Keratinocyte (primary cell): ENCODE results near the gene NEGR1. TPM values are rescaled to one million over a fixed set of nuclear protein-coding genes. Genes with fewer than 3 reads are reported as not detected.

Source experiments
- DNase-seq: peaks from one replicate; pipeline ENCODE4 v3.0.0-alpha.2; 2011; ENCODE audit warnings: low read depth, missing footprints, low spot score
- FAIRE-seq: peaks from 2 replicates; lab custom pipeline; 2011; peaks lifted over from hg19 to GRCh38; lab: Jason Lieb, UNC
- H2AFZ ChIP-seq: 2 replicates; pipeline ENCODE4 v1.6.0; 2012; ENCODE audit warnings: low read length, control low read depth, inconsistent platforms; ENCODE audit not compliant: control insufficient read depth
- H3K27ac ChIP-seq: 2 replicates; pipeline ENCODE4 v1.5.1; 2011; ENCODE audit warnings: low read length; ENCODE audit not compliant: control insufficient read depth, insufficient read depth
- H3K27me3 ChIP-seq: 3 replicates; pipeline ENCODE4 v1.6.0; 2011; ENCODE audit warnings: low read length; ENCODE audit not compliant: control insufficient read depth, insufficient read depth; ENCODE audit errors: extremely low read depth
- H3K36me3 ChIP-seq, 2 experiments: 2 replicates in 1 of 2; 3 replicates in 1 of 2; pipeline ENCODE4 v1.5.1; 2011; ENCODE audit warnings: low read length in 2 of 2, mild to moderate bottlenecking in 1 of 2; ENCODE audit not compliant: control insufficient read depth in 2 of 2, insufficient read depth in 2 of 2; ENCODE audit errors: extremely low read depth in 1 of 2
- H3K4me1 ChIP-seq: 3 replicates; pipeline ENCODE4 v1.5.1; 2011; ENCODE audit warnings: low read length; ENCODE audit not compliant: control insufficient read depth, insufficient read depth; ENCODE audit errors: extremely low read depth
- H3K4me2 ChIP-seq: 3 replicates; pipeline ENCODE4 v1.6.0; 2011; ENCODE audit warnings: low read depth, low read length; ENCODE audit not compliant: control insufficient read depth, insufficient read depth; ENCODE audit errors: extremely low read depth
- H3K4me3 ChIP-seq, 3 experiments: fragments of 200-600 bp in 1 of 3; sonication (generic) in 1 of 3; 2 replicates in 2 of 3; 3 replicates in 1 of 3; pipeline ENCODE4 v1.5.1; 2011 to 2016; ENCODE audit warnings: low read length in 3 of 3, mild to moderate bottlenecking in 3 of 3, control low read depth in 2 of 3, inconsistent platforms in 1 of 3, low read depth in 1 of 3, mixed read lengths in 1 of 3, mixed run types in 1 of 3, moderate library complexity in 1 of 3; ENCODE audit not compliant: control insufficient read depth in 2 of 3, insufficient read depth in 2 of 3; ENCODE audit errors: extremely low read depth in 1 of 3
- H3K79me2 ChIP-seq: 2 replicates; pipeline ENCODE4 v1.6.0; 2012; ENCODE audit warnings: low read length; ENCODE audit not compliant: control insufficient read depth, insufficient read depth
- H3K9ac ChIP-seq: 3 replicates; pipeline ENCODE4 v1.6.0; 2011; ENCODE audit warnings: low read length; ENCODE audit not compliant: control insufficient read depth, insufficient read depth; ENCODE audit errors: extremely low read depth
- H3K9me1 ChIP-seq: 3 replicates; pipeline ENCODE4 v1.6.0; 2011; ENCODE audit warnings: low read length; ENCODE audit not compliant: control insufficient read depth, insufficient read depth; ENCODE audit errors: extremely low read depth
- H3K9me3 ChIP-seq: 2 replicates; pipeline ENCODE4 v1.5.1; 2012; ENCODE audit warnings: low read depth, low read length; ENCODE audit not compliant: control insufficient read depth
- H4K20me1 ChIP-seq: 3 replicates; pipeline ENCODE4 v1.6.0; 2011; ENCODE audit warnings: low read length; ENCODE audit not compliant: control insufficient read depth, insufficient read depth; ENCODE audit errors: extremely low read depth
- EZH2 ChIP-seq: IDR thresholded peaks from one replicate; pipeline ENCODE4 v1.6.1; 2012; ENCODE audit warnings: inconsistent platforms, mild to moderate bottlenecking, low read length, moderate library complexity
- dilution Hi-C: fragments of 300-500 bp; cut with MboI; formaldehyde crosslinking; loops from one replicate; pipeline ENCODE4 v1.7.0; 2020; ENCODE audit warnings: low sequenced_read_pairs; ENCODE audit not compliant: extremely low pct_ligation_motif_present
- polyA plus RNA-seq, 5 experiments: library from polyadenylated mRNA; depleted of rRNA in 3 of 5; stranded (reverse) in 3 of 5; stranded (forward) in 1 of 5; unstranded in 1 of 5; fragments of >200 nt; gene quantifications; 1 replicate in 1 of 5; 2 replicates in 3 of 5; 3 replicates in 1 of 5; pipeline versions ENCODE4 v1.2.1 to v1.2.3, GENCODE V29; 2011 to 2012; ENCODE audit warnings: missing spikeins in 2 of 5, low read depth in 1 of 5, low replicate concordance in 1 of 5
- TF ChIP-seq, protein P1 (sequence below), 3 experiments: IDR thresholded peaks in 1 of 3; conservative IDR thresholded peaks in 1 of 3; optimal IDR thresholded peaks in 1 of 3; 2 replicates in 2 of 3; 3 replicates in 1 of 3; pipeline versions ENCODE3 to v1.5.1; 2011; ENCODE audit warnings: low read length in 3 of 3, mild to moderate bottlenecking in 3 of 3, moderate library complexity in 2 of 3, control low read depth in 1 of 3, inconsistent platforms in 1 of 3; ENCODE audit not compliant: insufficient read depth in 2 of 3; ENCODE audit errors: extremely low read depth in 1 of 3

Gene NEGR1
- polyA plus RNA-seq, 1 donor (not counting 4 experiments of a cell fraction or from before 2014, with no cell fraction given), result 1.6 TPM

DNA sequence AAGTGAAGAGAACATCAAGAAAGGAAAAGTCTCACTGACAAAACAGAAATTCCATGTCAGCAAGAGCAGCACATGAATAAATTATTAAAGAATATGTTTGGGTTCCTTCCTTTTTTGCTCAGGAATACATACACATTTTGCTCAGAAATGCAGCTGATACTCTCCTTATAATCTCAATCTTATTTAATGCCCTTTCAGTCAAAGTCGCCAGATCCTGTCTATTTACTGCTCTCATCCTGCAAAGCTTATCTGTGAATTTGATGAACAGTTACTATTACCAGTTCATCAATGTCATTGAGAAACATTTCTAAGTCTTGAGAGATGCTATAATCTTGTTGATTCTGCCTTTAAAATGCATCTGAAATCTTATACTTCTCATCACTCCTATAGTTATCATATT is 658.5 kb downstream of the NEGR1 start:
- Histone ChIP-seq H3K27ac (no peak overlapping the region), H3K9me1 (no peaks in the 10 kb centered on the region), H4K20me1 (no peaks in the 10 kb centered on the region), H3K79me2 (no peaks in the 10 kb centered on the region), H3K9ac (no peak overlapping the region), H3K36me3 (no peaks in the 10 kb centered on the region), H3K4me1 (peaks cover 4% of the 10 kb centered on the region), H2AFZ (no peak overlapping the region), H3K4me3 (no peak overlapping the region), H3K9me3 (no peaks in the 10 kb centered on the region), H3K27me3 (no peaks in the 10 kb centered on the region), H3K4me2 (no peak overlapping the region)
- no peak for DNase-seq
- TF ChIP-seq, protein P1, sequence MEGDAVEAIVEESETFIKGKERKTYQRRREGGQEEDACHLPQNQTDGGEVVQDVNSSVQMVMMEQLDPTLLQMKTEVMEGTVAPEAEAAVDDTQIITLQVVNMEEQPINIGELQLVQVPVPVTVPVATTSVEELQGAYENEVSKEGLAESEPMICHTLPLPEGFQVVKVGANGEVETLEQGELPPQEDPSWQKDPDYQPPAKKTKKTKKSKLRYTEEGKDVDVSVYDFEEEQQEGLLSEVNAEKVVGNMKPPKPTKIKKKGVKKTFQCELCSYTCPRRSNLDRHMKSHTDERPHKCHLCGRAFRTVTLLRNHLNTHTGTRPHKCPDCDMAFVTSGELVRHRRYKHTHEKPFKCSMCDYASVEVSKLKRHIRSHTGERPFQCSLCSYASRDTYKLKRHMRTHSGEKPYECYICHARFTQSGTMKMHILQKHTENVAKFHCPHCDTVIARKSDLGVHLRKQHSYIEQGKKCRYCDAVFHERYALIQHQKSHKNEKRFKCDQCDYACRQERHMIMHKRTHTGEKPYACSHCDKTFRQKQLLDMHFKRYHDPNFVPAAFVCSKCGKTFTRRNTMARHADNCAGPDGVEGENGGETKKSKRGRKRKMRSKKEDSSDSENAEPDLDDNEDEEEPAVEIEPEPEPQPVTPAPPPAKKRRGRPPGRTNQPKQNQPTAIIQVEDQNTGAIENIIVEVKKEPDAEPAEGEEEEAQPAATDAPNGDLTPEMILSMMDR (optimal IDR thresholded peaks at IDR 0.05 in 1 of 3, IDR thresholded peaks at IDR 0.05 in 1 of 3, conservative IDR thresholded peaks at IDR 0.05 in 1 of 3; ENCODE audit: extremely low read depth in 1 of 3, insufficient read depth in 2 of 3, low read length in 3 of 3), result no peak
- no peak for TF ChIP-seq EZH2
- no peak for FAIRE-seq
- dilution Hi-C loops, result no loop called here

DNA sequence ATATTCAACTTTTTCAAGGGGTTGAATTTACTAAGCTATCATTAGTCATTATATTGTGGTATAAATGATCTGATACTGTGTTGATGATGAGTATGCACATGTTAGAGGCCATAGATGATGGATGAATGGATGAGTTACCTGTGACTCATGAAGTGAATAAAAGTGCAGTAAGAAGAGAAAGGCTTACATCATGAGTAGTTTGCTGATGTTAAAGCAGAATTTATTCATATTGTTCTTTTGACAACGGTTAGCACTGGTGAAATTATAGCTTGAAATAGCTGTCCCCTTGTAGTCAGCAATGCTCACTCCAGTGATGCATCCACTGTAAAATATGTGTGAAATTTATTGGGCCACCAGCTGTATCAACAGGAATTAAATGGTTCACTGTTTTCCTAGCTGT is 660.6 kb downstream of the NEGR1 start:
- DNase-seq (peak; percentile 54), FAIRE-seq (peak; percentile 86)
- Histone ChIP-seq H3K27me3 (no peaks in the 10 kb centered on the region), H3K4me2 (no peak overlapping the region), H3K9me1 (no peaks in the 10 kb centered on the region), H3K4me3 (no peak overlapping the region), H3K4me1 (peaks cover 4% of the 10 kb centered on the region), H3K27ac (no peak overlapping the region), H3K9ac (no peak overlapping the region), H4K20me1 (no peaks in the 10 kb centered on the region), H3K9me3 (no peaks in the 10 kb centered on the region), H2AFZ (no peak overlapping the region), H3K79me2 (no peaks in the 10 kb centered on the region), H3K36me3 (no peaks in the 10 kb centered on the region)
- TF ChIP-seq EZH2, result no peak
- TF ChIP-seq, protein P1 (optimal IDR thresholded peaks at IDR 0.05 in 1 of 3, IDR thresholded peaks at IDR 0.05 in 1 of 3, conservative IDR thresholded peaks at IDR 0.05 in 1 of 3; ENCODE audit: extremely low read depth in 1 of 3, insufficient read depth in 2 of 3, low read length in 3 of 3), result no peak
- dilution Hi-C loops, result no loop called here
